GM19328 (cell line): ENCODE data around the gene KIF2A.
A peak's percentile ranks its signal among the peaks of the same experiment; 100 is the strongest.

Experiments
- ATAC-seq: cut with Tn5 transposase; IDR thresholded peaks from one replicate; pipeline ENCODE4 v1.9.1; 2021; ENCODE audit warnings: mild to moderate bottlenecking, moderate library complexity; ENCODE audit not compliant: unreplicated experiment

KIF2A gene

GRCh38 chr5:62305715-62306322 lies at the start of gene KIF2A:
TSS of gene KIF2A (plus strand) at chr5:62306206. CDS start at chr5:62306473, 267 bp downstream.
- ATAC-seq, result peak; percentile 96

GRCh38 chr5:62257020-62257367 lies 49.0 kb upstream of the KIF2A start:
- no peak for ATAC-seq

GRCh38 chr5:62258654-62259053 lies 47.4 kb upstream of the KIF2A start:
- no peak for ATAC-seq

GRCh38 chr5:62259699-62260250 lies 46.2 kb upstream of the KIF2A start:
- ATAC-seq, result no peak

- ATAC-seq, result no peak
Measured at GRCh38 chr5:62260513-62260912, 45.5 kb upstream of the KIF2A start.

- ATAC-seq, result no peak
Measured at GRCh38 chr5:62263401-62263800, 42.6 kb upstream of the KIF2A start.

GRCh38 chr5:62265648-62266112 lies 40.3 kb upstream of the KIF2A start:
- ATAC-seq, result no peak

- no peak for ATAC-seq
Measured at GRCh38 chr5:62266573-62266972, 39.4 kb upstream of the KIF2A start.

- ATAC-seq, result no peak
Measured at GRCh38 chr5:62268234-62268633, 37.8 kb upstream of the KIF2A start.

- ATAC-seq, result no peak
Measured at GRCh38 chr5:62268792-62269191, 37.2 kb upstream of the KIF2A start.

GRCh38 chr5:62271370-62271769 lies 34.6 kb upstream of the KIF2A start:
- no peak for ATAC-seq

- ATAC-seq, result no peak
Measured at GRCh38 chr5:62271870-62272269, 34.1 kb upstream of the KIF2A start.

GRCh38 chr5:62273687-62274086 lies 32.3 kb upstream of the KIF2A start:
- ATAC-seq, result no peak

- ATAC-seq, result no peak
Measured at GRCh38 chr5:62275581-62275980, 30.4 kb upstream of the KIF2A start.

GRCh38 chr5:62281411-62281810 lies 24.6 kb upstream of the KIF2A start:
- no peak for ATAC-seq

GRCh38 chr5:62282064-62282463 lies 23.9 kb upstream of the KIF2A start:
- ATAC-seq, result no peak

GRCh38 chr5:62283005-62283404 lies 23.0 kb upstream of the KIF2A start:
- no peak for ATAC-seq

GRCh38 chr5:62283861-62284260 lies 22.1 kb upstream of the KIF2A start:
- no peak for ATAC-seq

- peak; percentile 59 for ATAC-seq
Measured at GRCh38 chr5:62284946-62285891, 20.8 kb upstream of the KIF2A start.

- no peak for ATAC-seq
Measured at GRCh38 chr5:62286834-62287233, 19.2 kb upstream of the KIF2A start.

GRCh38 chr5:62287237-62287636 lies 18.8 kb upstream of the KIF2A start:
- ATAC-seq, result no peak

- no peak for ATAC-seq
Measured at GRCh38 chr5:62288118-62288517, 17.9 kb upstream of the KIF2A start.
